ENCODE measurements around the gene MMP3.

GRCh38 chr11:102891736-102892135, 48.3 kb upstream of the MMP3 start:
- TF ChIP-seq POLR2A (IDR thresholded peaks at IDR 0.05; ENCODE audit: low read depth) (no peak), CTCF (IDR thresholded peaks at IDR 0.05) (no peak), POLR2AphosphoS5 (IDR thresholded peaks at IDR 0.05) (no peak)

All from esophagus muscularis mucosa (tissue), 3 donors.